CD8-positive, alpha-beta memory T cell (primary cell): ENCODE results near the gene SLC6A6. TPM values are rescaled to one million over a fixed set of nuclear protein-coding genes. Genes with fewer than 3 reads are reported as not detected.

ENCODE experiments used
- CTCF ChIA-PET: fragments of 350-600 bp; sonication (Branson Sonifier 250); formaldehyde crosslinking; loops from one replicate; lab custom pipeline; 2021; ENCODE audit warnings: antibody characterized with exemption; lab: Charles Lee
- POLR2A ChIA-PET: fragments of 350-600 bp; sonication (Branson Sonifier 250); formaldehyde crosslinking; loops from one replicate; lab custom pipeline; 2021; ENCODE audit warnings: antibody characterized with exemption; lab: Charles Lee
- DNase-seq, 5 donors: peaks; one replicate each; pipeline versions ENCODE4 v3.0.0 to v3.0.0-alpha.2; 2020 to 2022; ENCODE audit warnings: mixed read lengths in 1 of 5
- H3K27ac ChIP-seq: one replicate; pipeline ENCODE4 v1.7.0; 2013; ENCODE audit warnings: low read depth, mild to moderate bottlenecking, low read length, moderate library complexity
- H3K27me3 ChIP-seq: 2 replicates; pipeline ENCODE4 v1.7.0; 2013; ENCODE audit warnings: low read length, mild to moderate bottlenecking; ENCODE audit not compliant: insufficient read depth, poor library complexity, severe bottlenecking
- H3K36me3 ChIP-seq: 2 replicates; pipeline ENCODE4 v1.7.0; 2013; ENCODE audit warnings: mild to moderate bottlenecking, low read length, moderate library complexity; ENCODE audit not compliant: insufficient read depth
- H3K4me1 ChIP-seq: 2 replicates; pipeline ENCODE4 v1.7.0; 2013; ENCODE audit warnings: mild to moderate bottlenecking, low read length, moderate library complexity; ENCODE audit not compliant: insufficient read depth
- H3K4me3 ChIP-seq: 2 replicates; pipeline ENCODE4 v1.7.0; 2013; ENCODE audit warnings: mild to moderate bottlenecking, low read length
- H3K9me3 ChIP-seq: 2 replicates; pipeline ENCODE4 v1.7.0; 2013; ENCODE audit warnings: mild to moderate bottlenecking, low read length
- H3K27ac Mint-ChIP-seq, 8 donors: one replicate each; pipeline ENCODE4 v1.8.0; 2020 to 2021; ENCODE audit warnings: mixed read lengths in 8 of 8, mild to moderate bottlenecking in 6 of 8, inconsistent platforms in 3 of 8, moderate library complexity in 3 of 8
- H3K27me3 Mint-ChIP-seq, 2 donors: one replicate each; pipeline ENCODE4 v1.8.0; 2020 to 2021; ENCODE audit warnings: mixed read lengths in 2 of 2, mild to moderate bottlenecking in 1 of 2, moderate library complexity in 1 of 2
- H3K36me3 Mint-ChIP-seq, 3 donors: one replicate each; pipeline ENCODE4 v1.8.0; 2020 to 2021; ENCODE audit warnings: mixed read lengths in 3 of 3, inconsistent platforms in 1 of 3, mild to moderate bottlenecking in 1 of 3
- H3K4me1 Mint-ChIP-seq, 3 donors: one replicate each; pipeline ENCODE4 v1.8.0; 2020 to 2021; ENCODE audit warnings: mixed read lengths in 3 of 3, inconsistent platforms in 1 of 3, mild to moderate bottlenecking in 1 of 3
- H3K4me3 Mint-ChIP-seq, 7 donors: one replicate each; pipeline ENCODE4 v1.8.0; 2020 to 2021; ENCODE audit warnings: mixed read lengths in 7 of 7, mild to moderate bottlenecking in 6 of 7, moderate library complexity in 4 of 7, inconsistent platforms in 2 of 7
- H3K9me3 Mint-ChIP-seq, 5 donors: one replicate each; pipeline ENCODE4 v1.8.0; 2020 to 2022; ENCODE audit warnings: mixed read lengths in 5 of 5, mild to moderate bottlenecking in 3 of 5, moderate library complexity in 2 of 5, inconsistent platforms in 1 of 5
- polyA plus RNA-seq: library from polyadenylated mRNA; unstranded; fragments of 300-500 nt; fragmentation: Illumina TruSeq; gene quantifications from one replicate; pipeline ENCODE4 v1.2.3, GENCODE V29; 2021
- total RNA-seq, 2 experiments: library from RNA; stranded (reverse); gene quantifications; one replicate each; pipeline ENCODE4 v1.2.3, GENCODE V29; 2021

SLC6A6 gene
- total and polyA plus RNA-seq, 3 experiments from 2014 or later, result 6.6 to 44.6 (median 44.5) TPM

DNA sequence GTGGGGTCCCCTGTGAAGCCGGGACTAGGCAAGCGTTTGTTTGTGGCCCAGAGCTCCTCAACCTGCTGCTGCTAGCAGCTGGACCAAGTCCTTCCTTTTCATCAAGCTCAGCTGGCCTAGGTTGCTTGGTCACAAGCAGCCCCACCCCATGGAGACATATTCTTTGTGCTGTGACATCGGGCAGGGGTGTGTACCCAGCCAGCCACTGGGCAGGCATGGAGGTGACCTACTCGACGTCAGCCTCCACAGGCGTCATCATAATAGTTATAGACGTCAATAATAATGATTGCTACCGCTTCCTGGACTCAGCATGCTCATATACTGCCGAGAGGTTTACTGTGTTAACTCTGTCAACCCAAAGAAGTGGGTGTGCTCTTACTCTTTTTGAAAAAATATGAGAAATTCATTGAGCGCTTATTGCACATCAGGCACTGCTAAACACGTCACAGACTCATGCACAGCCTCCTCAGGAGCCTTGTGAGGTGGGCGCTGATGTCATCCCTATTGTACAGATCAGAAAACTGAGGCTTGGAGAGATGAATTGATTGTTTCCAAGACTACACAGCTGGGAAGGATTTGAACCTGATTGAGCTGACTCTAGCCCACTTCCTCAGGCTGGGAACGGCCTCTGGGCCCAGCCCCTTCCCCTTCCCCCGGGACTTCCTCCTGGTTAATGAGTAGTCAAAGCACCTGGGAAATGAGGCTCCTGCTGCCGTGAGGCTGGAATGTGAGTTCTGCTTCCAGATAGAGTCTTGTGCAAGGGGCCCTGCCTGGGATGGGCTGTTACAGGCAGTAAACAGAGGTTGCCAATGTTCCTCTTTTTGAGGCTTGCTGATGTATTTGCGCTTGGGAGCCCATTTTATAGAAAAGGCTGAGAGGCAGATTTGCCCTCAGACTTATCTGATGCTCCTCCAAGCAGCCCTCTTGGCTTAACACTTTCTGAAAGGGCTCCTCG, 16.2 kb downstream of the SLC6A6 start:
- H3K27me3 Mint-ChIP-seq, result no peaks in the 10 kb centered on the region
- ChIA-PET CTCF (interaction anchor here (0.7 to 1.5 kb wide), 2 partner anchors 16 to 44 kb away, joined by 3 read pairs; partner anchors contain the start of gene SLC6A6), POLR2A (no interaction called here)
- peak overlapping the region in 3 of 8 donors; percentile 27 to 66 (median 61) for H3K27ac Mint-ChIP-seq
- Histone ChIP-seq H3K9me3 (no peaks in the 10 kb centered on the region), H3K4me3 (no peak overlapping the region), H3K4me1 (peaks cover 15% of the 10 kb centered on the region), H3K27me3 (no peaks in the 10 kb centered on the region), H3K27ac (no peak overlapping the region), H3K36me3 (peaks cover 13% of the 10 kb centered on the region)
- peaks cover 0 to 57% (median 3%) of the 10 kb centered on the region in 3 donors for H3K36me3 Mint-ChIP-seq
- DNase-seq, result no peak
- H3K4me3 Mint-ChIP-seq, result no peak overlapping the region
- H3K9me3 Mint-ChIP-seq, result no peaks in the 10 kb centered on the region
- peaks cover 23 to 42% (median 37%) of the 10 kb centered on the region in 3 donors for H3K4me1 Mint-ChIP-seq

DNA sequence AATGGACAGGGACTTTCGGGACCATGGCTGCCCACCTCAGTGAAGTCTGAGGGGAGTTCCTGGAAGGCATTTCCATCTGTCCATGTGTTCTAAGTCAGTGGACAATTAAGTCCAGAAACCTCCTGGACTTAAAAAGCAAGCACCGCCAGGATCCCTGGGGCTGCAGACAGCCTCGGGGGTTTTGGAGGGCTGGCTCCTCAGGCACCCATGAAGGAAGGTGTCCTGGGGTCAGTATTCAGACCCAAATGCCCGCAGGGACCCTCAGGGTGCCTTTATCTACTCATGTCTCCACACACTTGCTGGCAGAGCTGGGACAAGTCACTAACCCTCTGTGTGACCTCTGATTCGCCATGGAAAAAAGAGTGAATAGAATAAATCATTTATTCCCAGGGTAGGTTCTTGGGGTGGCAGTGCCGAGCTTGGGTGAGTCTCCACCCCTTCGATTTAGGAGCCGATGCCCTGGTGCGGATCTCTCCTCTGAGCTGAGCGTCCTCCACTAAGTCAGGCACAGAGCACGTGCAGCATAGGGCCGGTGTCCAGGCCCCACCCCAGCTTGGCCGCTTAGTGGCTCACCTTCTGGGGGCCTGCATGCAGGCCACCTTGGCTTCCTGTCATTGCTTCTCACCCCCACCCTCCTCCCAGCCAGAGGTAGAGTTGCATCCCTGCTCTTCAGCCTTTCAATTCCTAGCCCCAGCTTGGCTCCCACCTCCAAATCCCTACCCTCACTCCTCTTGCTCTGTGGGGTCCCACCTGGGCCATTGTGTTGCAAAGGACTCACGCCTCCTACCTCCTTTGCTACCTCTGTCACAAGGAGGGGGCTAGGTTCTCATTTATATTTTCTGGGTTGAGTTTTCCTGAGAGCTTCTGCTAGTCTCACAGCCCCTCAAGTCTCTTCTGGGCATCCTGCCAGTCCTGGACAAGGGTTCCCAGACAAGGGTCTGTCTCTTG, 19.9 kb downstream of the SLC6A6 start:
- Mint-ChIP-seq H3K27me3 (no peaks in the 10 kb centered on the region), H3K36me3 (peaks cover 0 to 33% (median 2%) of the 10 kb centered on the region in 3 donors)

DNA sequence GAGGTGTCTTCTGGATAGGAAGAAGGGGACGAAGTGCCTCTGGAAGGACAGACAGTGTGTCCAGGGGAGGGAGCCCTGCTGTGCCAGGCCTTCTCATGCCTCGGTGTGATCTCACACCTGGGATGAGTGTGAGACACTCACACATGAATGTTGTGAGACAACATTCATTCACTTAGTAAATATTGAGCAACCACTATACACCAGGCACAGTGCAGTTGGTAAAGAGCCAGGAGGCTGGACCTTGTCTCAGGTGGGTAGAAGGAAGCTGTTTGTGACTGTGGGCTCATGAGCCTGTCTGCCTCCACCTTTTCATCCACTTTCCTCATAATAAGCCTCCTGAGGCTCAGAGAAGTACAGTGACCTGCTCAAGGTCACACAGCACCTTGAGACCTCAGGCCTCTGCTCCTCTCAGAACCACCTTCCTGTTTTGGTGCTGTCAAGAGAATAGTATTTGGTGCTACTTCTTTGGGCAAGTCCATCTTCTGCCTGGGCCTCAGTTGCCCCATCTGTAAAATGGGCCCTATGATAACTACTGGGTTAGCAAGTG, 20.9 kb downstream of the SLC6A6 start:
- CTCF ChIA-PET, result interaction anchor here (1.3 to 1.9 kb wide), 2 partner anchors 21 to 245 kb away, joined by 3 to 8 read pairs; partner anchors contain the start of genes LSM3, SLC6A6 and XPC

More for the DNA sequence above, 19.9 kb downstream of the SLC6A6 start:
- CTCF ChIA-PET, result interaction anchor here (2.3 kb wide), 1 partner anchor 19 kb away, joined by 17 read pairs; the partner anchor contains the start of gene SLC6A6
- H3K4me3 Mint-ChIP-seq, result peak overlapping the region in 3 of 7 donors; percentile 20 to 85 (median 25)
- no peak overlapping the region for H3K4me3 ChIP-seq
- no peaks in the 10 kb centered on the region for H3K9me3 ChIP-seq
- H3K27me3 ChIP-seq, result no peaks in the 10 kb centered on the region
- POLR2A ChIA-PET, result interaction anchor here (1.5 kb wide), 1 partner anchor 10 kb away, joined by 3 read pairs; no protein-coding TSS in a partner anchor
- H3K4me1 Mint-ChIP-seq, result peaks cover 55 to 66% (median 64%) of the 10 kb centered on the region in 3 donors
- no peak for DNase-seq
- H3K27ac ChIP-seq, result no peak overlapping the region
- peaks cover 13% of the 10 kb centered on the region for H3K36me3 ChIP-seq
- H3K4me1 ChIP-seq, result peaks cover 53% of the 10 kb centered on the region
- peak overlapping the region; percentile 93 to 100 (median 99) for H3K27ac Mint-ChIP-seq
- H3K9me3 Mint-ChIP-seq, result no peaks in the 10 kb centered on the region

DNA sequence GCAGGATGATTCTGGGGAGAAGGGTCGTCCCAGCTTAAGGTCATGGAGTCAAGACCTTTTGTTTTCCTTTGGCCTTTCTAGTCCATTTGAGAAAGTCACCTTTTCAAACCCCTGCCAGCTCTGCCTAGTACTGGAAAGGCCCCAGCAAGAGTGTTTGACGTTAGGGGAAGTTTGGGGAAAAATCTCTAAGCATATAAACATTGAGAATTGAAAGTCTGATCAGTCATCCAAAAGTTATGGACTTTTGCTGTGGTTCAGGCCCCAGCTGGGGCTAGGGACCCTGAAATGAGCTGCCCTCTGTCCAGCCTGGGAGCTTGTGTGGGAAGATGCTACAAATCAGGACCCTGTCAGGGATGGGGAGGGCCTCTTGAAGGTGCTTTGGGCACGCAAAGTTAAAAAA, 21.6 kb downstream of the SLC6A6 start:
- H3K27ac Mint-ChIP-seq, result peak overlapping the region; percentile 93 to 100 (median 99)
- peak overlapping the region; percentile 22 for H3K4me3 ChIP-seq
- H3K27ac ChIP-seq, result peak overlapping the region; percentile 52
- peaks cover 69% of the 10 kb centered on the region for H3K4me1 ChIP-seq
- peaks cover 71 to 82% (median 81%) of the 10 kb centered on the region in 3 donors for H3K4me1 Mint-ChIP-seq
- H3K36me3 ChIP-seq, result peaks cover 4% of the 10 kb centered on the region
- H3K9me3 Mint-ChIP-seq, result no peaks in the 10 kb centered on the region
- peak overlapping the region; percentile 43 to 92 (median 76) for H3K4me3 Mint-ChIP-seq
- peak in 1 of 5 donors; percentile 13 for DNase-seq
- no peaks in the 10 kb centered on the region for H3K9me3 ChIP-seq
- ChIA-PET CTCF (interaction anchor here (1.3 to 1.9 kb wide), 4 partner anchors 9 to 246 kb away, joined by 3 to 8 read pairs (median 3); partner anchors contain the start of genes LSM3, SLC6A6 and XPC), POLR2A (interaction anchor here (0.6 to 2.9 kb wide), 4 partner anchors 18 to 1412 kb away, joined by 3 to 24 read pairs (median 5); partner anchors contain the start of gene SLC6A6)
- H3K27me3 Mint-ChIP-seq, result no peaks in the 10 kb centered on the region
- H3K27me3 ChIP-seq, result no peaks in the 10 kb centered on the region
- H3K36me3 Mint-ChIP-seq, result peaks cover 0 to 17% (median 0%) of the 10 kb centered on the region in 3 donors

More for the DNA sequence above, 20.9 kb downstream of the SLC6A6 start:
- Mint-ChIP-seq H3K9me3 (no peaks in the 10 kb centered on the region), H3K36me3 (peaks cover 0 to 24% (median 0%) of the 10 kb centered on the region in 3 donors), H3K27me3 (no peaks in the 10 kb centered on the region), H3K27ac (peak overlapping the region; percentile 93 to 100 (median 99)), H3K4me1 (peaks cover 64 to 76% (median 74%) of the 10 kb centered on the region in 3 donors), H3K4me3 (peak overlapping the region; percentile 25 to 92 (median 76))
- H3K4me3 ChIP-seq, result no peak overlapping the region
- POLR2A ChIA-PET, result interaction anchor here (1.5 to 2.9 kb wide), 2 partner anchors 9 to 21 kb away, joined by 3 to 24 read pairs; partner anchors contain the start of gene SLC6A6
- H3K27me3 ChIP-seq, result no peaks in the 10 kb centered on the region
- peaks cover 62% of the 10 kb centered on the region for H3K4me1 ChIP-seq
- H3K27ac ChIP-seq, result peak overlapping the region; percentile 52
- no peaks in the 10 kb centered on the region for H3K9me3 ChIP-seq
- H3K36me3 ChIP-seq, result peaks cover 7% of the 10 kb centered on the region
- no peak for DNase-seq

DNA sequence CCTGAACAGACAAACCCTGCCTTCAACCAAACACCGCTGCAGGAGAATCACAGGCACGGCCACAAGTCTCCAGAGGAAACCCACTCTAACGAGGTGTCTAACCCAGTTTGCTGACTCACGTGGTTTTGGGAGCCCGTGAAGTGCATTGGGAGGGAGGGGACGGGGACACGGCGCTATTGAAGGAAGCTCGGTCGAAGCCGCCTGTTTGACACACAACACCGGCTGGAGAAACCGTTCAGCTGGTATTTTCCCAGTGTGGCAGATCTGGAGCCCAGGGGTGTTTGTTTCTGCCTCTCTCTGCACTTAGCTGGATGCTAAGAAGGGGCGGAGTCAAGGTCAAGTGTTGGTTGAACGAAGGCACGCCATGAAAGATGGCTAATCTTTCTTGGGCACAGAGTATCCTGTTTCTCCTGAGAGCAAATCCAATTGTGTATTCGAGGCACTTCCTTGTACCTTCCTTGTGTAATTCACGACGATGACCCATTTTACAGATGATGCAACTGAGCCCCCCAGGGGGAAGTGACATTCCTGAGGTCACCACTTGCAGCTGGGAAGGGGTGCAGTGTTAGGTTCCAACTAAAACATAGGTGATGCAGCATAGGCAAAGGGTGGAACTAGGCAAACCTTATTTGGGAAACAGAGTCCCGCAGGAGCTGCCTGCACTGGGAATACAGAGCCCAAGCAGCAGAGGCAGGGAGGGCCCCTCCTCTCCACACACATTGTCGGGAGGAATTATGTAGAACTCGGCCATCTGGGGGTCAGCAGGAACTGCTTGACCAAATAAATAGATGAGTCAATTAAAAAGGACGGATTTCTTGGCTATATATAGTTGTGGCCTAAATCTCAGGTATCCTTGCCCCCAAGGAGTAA, 22.5 kb downstream of the SLC6A6 start:
- Histone ChIP-seq H3K9me3 (no peaks in the 10 kb centered on the region), H3K4me3 (peak overlapping the region; percentile 22), H3K36me3 (peaks cover 4% of the 10 kb centered on the region), H3K4me1 (peaks cover 79% of the 10 kb centered on the region), H3K27me3 (no peaks in the 10 kb centered on the region), H3K27ac (no peak overlapping the region)
- Mint-ChIP-seq H3K4me3 (peak overlapping the region; percentile 43 to 92 (median 76)), H3K36me3 (peaks cover 0 to 9% (median 0%) of the 10 kb centered on the region in 3 donors), H3K4me1 (peaks cover 81 to 92% (median 91%) of the 10 kb centered on the region in 3 donors), H3K27ac (peak overlapping the region; percentile 93 to 100 (median 99)), H3K9me3 (no peaks in the 10 kb centered on the region), H3K27me3 (no peaks in the 10 kb centered on the region)
- POLR2A ChIA-PET, result interaction anchor here (0.6 to 2.9 kb wide), 5 partner anchors 10 to 1413 kb away, joined by 3 to 24 read pairs (median 4); partner anchors contain the start of gene SLC6A6
- CTCF ChIA-PET, result interaction anchor here (0.9 to 2.8 kb wide), 9 partner anchors 8 to 529 kb away, joined by 3 to 15 read pairs (median 3); partner anchors contain the start of genes LSM3, SLC6A6 and XPC
- DNase-seq, result peak; percentile 22 to 76 (median 60)

DNA sequence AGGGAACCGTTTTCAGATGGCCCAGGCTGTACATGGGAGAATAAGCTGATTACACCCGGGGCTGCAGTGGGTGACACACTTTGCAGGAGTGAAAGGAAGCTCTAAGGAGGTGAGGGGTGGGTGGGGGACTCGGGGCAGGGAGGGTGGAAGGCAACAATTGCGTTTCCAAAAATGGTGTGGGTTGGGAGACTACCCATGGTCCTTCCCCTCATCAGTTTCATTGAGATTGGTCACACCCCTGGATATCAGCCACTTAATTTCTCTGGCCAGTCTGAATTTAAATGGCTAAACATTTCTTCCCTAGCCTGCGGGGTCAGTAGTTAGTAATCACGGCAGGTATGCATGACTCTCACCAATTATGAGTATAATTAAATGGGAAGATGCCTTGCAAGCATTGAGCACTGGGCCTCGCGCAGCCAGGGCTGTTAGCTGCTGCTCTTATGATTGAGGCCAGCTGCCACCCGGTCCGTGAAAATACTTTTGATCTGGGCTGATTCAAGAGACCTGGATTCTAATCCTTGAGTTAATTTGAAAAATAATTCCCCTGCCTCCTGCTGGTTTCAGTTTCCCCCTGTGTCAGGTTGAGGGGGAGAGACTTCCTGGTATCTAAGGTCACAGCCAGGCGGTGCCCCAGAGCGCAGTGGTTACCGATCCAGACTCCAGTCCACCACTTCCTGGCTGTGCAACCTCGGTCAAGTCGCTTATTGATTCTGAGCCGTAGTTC, 23.3 kb downstream of the SLC6A6 start:
- Mint-ChIP-seq H3K4me3 (peak overlapping the region; percentile 34 to 86 (median 78)), H3K27ac (peak overlapping the region; percentile 93 to 100 (median 99)), H3K27me3 (no peaks in the 10 kb centered on the region), H3K4me1 (peaks cover 87 to 98% (median 96%) of the 10 kb centered on the region in 3 donors), H3K9me3 (no peaks in the 10 kb centered on the region), H3K36me3 (peaks cover 0 to 7% (median 0%) of the 10 kb centered on the region in 3 donors)
- peak; percentile 40 to 83 (median 57) for DNase-seq
- ChIA-PET POLR2A (interaction anchor here (0.9 to 2.9 kb wide), 2 partner anchors 11 to 24 kb away, joined by 3 to 24 read pairs; partner anchors contain the start of gene SLC6A6), CTCF (interaction anchor here (0.9 to 2.8 kb wide), 6 partner anchors 20 to 529 kb away, joined by 3 to 15 read pairs (median 4); partner anchors contain the start of gene SLC6A6)
- Histone ChIP-seq H3K27ac (peak overlapping the region; percentile 39), H3K27me3 (no peaks in the 10 kb centered on the region), H3K36me3 (peaks cover 4% of the 10 kb centered on the region), H3K4me3 (peak overlapping the region; percentile 22), H3K4me1 (peaks cover 87% of the 10 kb centered on the region), H3K9me3 (no peaks in the 10 kb centered on the region)
